Neural progenitor cell (in vitro differentiated cells): ENCODE data around the gene MYL4. TPM values are rescaled to one million over a fixed set of nuclear protein-coding genes. Genes with fewer than 3 reads are reported as not detected.

Experiments
- DNase-seq: peaks from one replicate; pipeline ENCODE4 v3.0.0-alpha.2; 2016; ENCODE audit warnings: low spot score
- H2AFZ ChIP-seq: fragments of 200-600 bp; sonication (generic); replicated peaks from 2 replicates; pipeline ENCODE4 v1.6.1; 2016; ENCODE audit warnings: antibody characterized with exemption
- H3F3A ChIP-seq: fragments of 200-600 bp; sonication (generic); 2 replicates; pipeline ENCODE4 v1.6.1; 2016; ENCODE audit warnings: antibody characterized with exemption, low read depth
- H3K27ac ChIP-seq: fragments of 200-600 bp; sonication (generic); 2 replicates; pipeline ENCODE4 v1.5.1; 2016; ENCODE audit warnings: mild to moderate bottlenecking
- H3K27me3 ChIP-seq: fragments of 200-600 bp; sonication (generic); 2 replicates; pipeline ENCODE4 v1.6.1; 2016; ENCODE audit warnings: mild to moderate bottlenecking, moderate library complexity
- H3K36me3 ChIP-seq: fragments of 200-600 bp; sonication (generic); 2 replicates; pipeline ENCODE4 v1.5.1; 2016
- H3K4me1 ChIP-seq: fragments of 200-600 bp; sonication (generic); 2 replicates; pipeline ENCODE4 v1.6.1; 2016; ENCODE audit warnings: mixed run types
- H3K4me2 ChIP-seq: fragments of 200-600 bp; sonication (generic); 2 replicates; pipeline ENCODE4 v1.6.1; 2016
- H3K4me3 ChIP-seq: fragments of 200-600 bp; sonication (generic); 2 replicates; pipeline ENCODE4 v1.5.1; 2016
- H3K79me2 ChIP-seq: fragments of 200-600 bp; sonication (generic); 2 replicates; pipeline ENCODE4 v1.6.1; 2016; ENCODE audit warnings: low read depth
- H3K9ac ChIP-seq: fragments of 200-600 bp; sonication (generic); 2 replicates; pipeline ENCODE4 v1.6.1; 2016
- H3K9me3 ChIP-seq: fragments of 200-600 bp; sonication (generic); 2 replicates; pipeline ENCODE4 v1.5.1; 2016; ENCODE audit warnings: low read depth
- H4K20me1 ChIP-seq: fragments of 200-600 bp; sonication (generic); 2 replicates; pipeline ENCODE4 v1.6.1; 2016; ENCODE audit warnings: low read depth
- H3K27ac Mint-ChIP-seq: 3 replicates; pipeline ENCODE4 v1.8.0; 2021; ENCODE audit warnings: mixed read lengths
- H3K27me3 Mint-ChIP-seq: 2 replicates; pipeline ENCODE4 v1.8.0; 2022; ENCODE audit warnings: low read depth, mild to moderate bottlenecking, inconsistent platforms, moderate library complexity, mixed read lengths; ENCODE audit not compliant: insufficient read depth
- H3K36me3 Mint-ChIP-seq: 3 replicates; pipeline ENCODE4 v1.8.0; 2021; ENCODE audit warnings: mixed read lengths
- H3K4me1 Mint-ChIP-seq: 3 replicates; pipeline ENCODE4 v1.8.0; 2021; ENCODE audit warnings: mixed read lengths
- H3K4me3 Mint-ChIP-seq: 3 replicates; pipeline ENCODE4 v1.8.0; 2021; ENCODE audit warnings: mild to moderate bottlenecking, moderate library complexity, mixed read lengths
- H3K9me3 Mint-ChIP-seq: 3 replicates; pipeline ENCODE4 v1.8.0; 2020; ENCODE audit warnings: mixed read lengths
- CTCF ChIP-seq: fragments of 200-600 bp; sonication (generic); IDR thresholded peaks from 2 replicates; pipeline ENCODE4 v1.5.1; 2017; ENCODE audit warnings: antibody characterized with exemption, mild to moderate bottlenecking
- EZH2 ChIP-seq: fragments of 200-600 bp; sonication (generic); IDR thresholded peaks from 2 replicates; pipeline ENCODE4 v1.6.1; 2017; ENCODE audit warnings: antibody characterized with exemption, mild to moderate bottlenecking, moderate library complexity
- EZH2phosphoT487 ChIP-seq: fragments of 200-600 bp; sonication (generic); IDR thresholded peaks from 2 replicates; pipeline ENCODE4 v1.6.1; 2017; ENCODE audit warnings: antibody characterized with exemption
- total RNA-seq: library from RNA; depleted of rRNA; stranded (reverse); fragments of >200 nt; gene quantifications from 2 replicates; pipeline ENCODE4 v1.2.3, GENCODE V29; 2015; ENCODE audit warnings: low replicate concordance

Gene MYL4
- total RNA-seq, 1 donor from 2014 or later, result 0.37 TPM

DNA sequence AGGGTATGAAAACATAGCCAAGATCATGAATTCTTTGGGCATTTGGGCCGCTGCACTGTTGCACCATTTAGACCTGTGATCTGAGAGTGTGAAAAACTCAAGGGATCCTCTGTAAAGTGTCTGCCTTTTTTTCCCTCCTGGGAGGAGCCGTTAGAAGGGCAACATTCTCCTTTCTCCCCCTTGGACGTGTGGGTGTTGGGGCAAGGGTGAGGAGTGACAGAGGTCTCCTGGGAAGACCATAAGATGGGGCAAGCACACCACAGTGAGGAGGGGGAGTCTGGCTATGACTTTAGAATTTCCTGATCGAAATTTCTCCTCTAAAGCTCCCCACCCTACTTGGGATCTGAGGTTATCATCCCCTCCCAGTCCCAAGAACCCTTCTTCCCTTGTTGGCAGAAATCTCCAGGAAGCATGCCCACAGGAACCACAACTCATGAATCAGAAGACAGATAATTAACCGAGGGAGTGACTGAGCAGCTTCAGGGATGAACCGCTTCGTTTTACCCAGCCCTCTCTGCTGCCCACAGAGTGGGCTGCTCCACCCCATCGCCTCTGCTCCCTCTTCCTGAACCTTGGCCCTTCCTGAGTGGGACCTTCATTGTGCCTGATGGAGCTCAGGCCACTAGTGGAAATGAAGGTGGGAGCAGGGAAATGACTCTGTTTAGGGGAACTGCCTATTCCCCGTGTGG is 48.6 kb downstream of the MYL4 start:
- H3K27me3 ChIP-seq, result peaks cover 59% of the 10 kb centered on the region
- no peak overlapping the region for H3K4me2 ChIP-seq
- no peak for DNase-seq
- H3K27ac Mint-ChIP-seq, result no peak overlapping the region
- H4K20me1 ChIP-seq, result peaks cover 8% of the 10 kb centered on the region
- no peak overlapping the region for H3K4me3 Mint-ChIP-seq
- H3K36me3 Mint-ChIP-seq, result no peaks in the 10 kb centered on the region
- H3K79me2 ChIP-seq, result no peaks in the 10 kb centered on the region
- no peaks in the 10 kb centered on the region for H3K4me1 ChIP-seq
- peaks cover 8% of the 10 kb centered on the region for H3K4me1 Mint-ChIP-seq
- H3K27me3 Mint-ChIP-seq, result peaks cover 44% of the 10 kb centered on the region
- no peaks in the 10 kb centered on the region for H3K9me3 ChIP-seq
- no peak overlapping the region for H3K4me3 ChIP-seq
- H3K9me3 Mint-ChIP-seq, result peaks cover 12% of the 10 kb centered on the region
- TF ChIP-seq EZH2 (no peak), EZH2phosphoT487 (no peak), CTCF (no peak)
- H3K27ac ChIP-seq, result no peak overlapping the region
- H3K9ac ChIP-seq, result no peak overlapping the region
- H3K36me3 ChIP-seq, result no peaks in the 10 kb centered on the region
- no peak overlapping the region for H2AFZ ChIP-seq
- H3F3A ChIP-seq, result no peaks in the 10 kb centered on the region

DNA sequence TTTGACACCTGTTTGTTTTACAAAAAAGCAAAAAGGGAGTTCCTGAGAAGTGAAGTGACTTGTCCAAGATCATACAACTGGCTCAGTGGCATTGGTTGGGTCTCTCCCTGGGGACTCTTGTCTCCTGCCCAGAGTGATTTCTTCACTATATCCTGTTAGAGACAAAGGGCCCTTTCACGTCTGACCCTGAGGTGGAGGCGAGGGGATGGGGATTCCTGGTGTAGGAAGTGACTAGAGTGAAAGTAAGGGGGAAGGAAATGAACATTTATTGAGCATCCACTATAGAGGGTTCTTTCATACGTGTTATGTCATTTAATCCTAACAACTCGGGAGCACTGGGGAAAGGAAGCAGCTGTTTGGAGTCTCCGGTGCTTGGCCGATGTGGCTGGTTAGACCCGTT is 53.4 kb downstream of the MYL4 start:
- DNase-seq, result no peak
- Histone ChIP-seq H3F3A (no peaks in the 10 kb centered on the region), H3K4me2 (no peak overlapping the region)

DNA sequence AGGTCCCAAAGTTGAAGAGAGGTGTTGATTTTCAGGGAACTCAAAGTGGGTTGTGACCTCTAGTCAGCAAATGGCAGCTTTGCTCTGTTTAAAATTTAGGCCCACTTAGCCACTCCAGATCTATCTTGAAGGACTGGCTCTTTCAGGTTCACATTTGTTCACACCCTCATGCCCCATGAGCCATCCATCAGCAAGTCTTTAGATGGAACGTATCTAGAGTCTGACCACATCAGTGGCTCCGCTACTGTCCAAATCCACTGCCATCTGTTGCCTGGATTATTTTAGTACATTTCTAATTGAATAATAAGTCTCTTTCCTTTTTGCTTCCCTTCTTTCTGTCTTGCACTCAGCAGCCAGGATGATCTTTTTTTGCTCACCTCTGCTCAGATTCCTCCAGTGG is 55.0 kb downstream of the MYL4 start:
- no peaks in the 10 kb centered on the region for H3K9me3 ChIP-seq
- DNase-seq, result no peak
- no peaks in the 10 kb centered on the region for H3F3A ChIP-seq
- Mint-ChIP-seq H3K27me3 (peaks cover 7% of the 10 kb centered on the region), H3K9me3 (peaks cover 10% of the 10 kb centered on the region), H3K27ac (no peak overlapping the region), H3K4me1 (peaks cover 18% of the 10 kb centered on the region), H3K4me3 (no peak overlapping the region), H3K36me3 (no peaks in the 10 kb centered on the region)
- H2AFZ ChIP-seq, result no peak overlapping the region
- no peak overlapping the region for H3K27ac ChIP-seq
- H4K20me1 ChIP-seq, result no peaks in the 10 kb centered on the region
- H3K36me3 ChIP-seq, result no peaks in the 10 kb centered on the region
- H3K4me1 ChIP-seq, result no peaks in the 10 kb centered on the region
- H3K4me2 ChIP-seq, result no peak overlapping the region
- no peak overlapping the region for H3K4me3 ChIP-seq
- no peaks in the 10 kb centered on the region for H3K27me3 ChIP-seq
- no peak overlapping the region for H3K9ac ChIP-seq
- TF ChIP-seq EZH2phosphoT487, result no peak
- TF ChIP-seq CTCF, result no peak
- TF ChIP-seq EZH2, result no peak
- H3K79me2 ChIP-seq, result no peaks in the 10 kb centered on the region

More for the DNA sequence above, 53.4 kb downstream of the MYL4 start:
- peaks cover 13% of the 10 kb centered on the region for H3K4me1 Mint-ChIP-seq
- Histone ChIP-seq H3K4me1 (no peaks in the 10 kb centered on the region), H3K27ac (no peak overlapping the region), H3K4me3 (no peak overlapping the region), H2AFZ (no peak overlapping the region), H3K79me2 (no peaks in the 10 kb centered on the region), H3K9me3 (no peaks in the 10 kb centered on the region), H3K27me3 (peaks cover 11% of the 10 kb centered on the region), H3K9ac (no peak overlapping the region), H3K36me3 (no peaks in the 10 kb centered on the region), H4K20me1 (no peaks in the 10 kb centered on the region)
- H3K36me3 Mint-ChIP-seq, result no peaks in the 10 kb centered on the region
- TF ChIP-seq CTCF, result no peak
- no peak for TF ChIP-seq EZH2
- no peak for TF ChIP-seq EZH2phosphoT487
- peaks cover 4% of the 10 kb centered on the region for H3K9me3 Mint-ChIP-seq
- peak overlapping the region; percentile 51 for H3K27ac Mint-ChIP-seq
- peaks cover 13% of the 10 kb centered on the region for H3K27me3 Mint-ChIP-seq
- no peak overlapping the region for H3K4me3 Mint-ChIP-seq
